OCI-M1 (cell line): ENCODE data around the gene WDR27.

Experiments
- DNase-seq: peaks from one replicate; lab custom pipeline; 2025; lab: John Stamatoyannopoulos, UW

WDR27 gene

DNA sequence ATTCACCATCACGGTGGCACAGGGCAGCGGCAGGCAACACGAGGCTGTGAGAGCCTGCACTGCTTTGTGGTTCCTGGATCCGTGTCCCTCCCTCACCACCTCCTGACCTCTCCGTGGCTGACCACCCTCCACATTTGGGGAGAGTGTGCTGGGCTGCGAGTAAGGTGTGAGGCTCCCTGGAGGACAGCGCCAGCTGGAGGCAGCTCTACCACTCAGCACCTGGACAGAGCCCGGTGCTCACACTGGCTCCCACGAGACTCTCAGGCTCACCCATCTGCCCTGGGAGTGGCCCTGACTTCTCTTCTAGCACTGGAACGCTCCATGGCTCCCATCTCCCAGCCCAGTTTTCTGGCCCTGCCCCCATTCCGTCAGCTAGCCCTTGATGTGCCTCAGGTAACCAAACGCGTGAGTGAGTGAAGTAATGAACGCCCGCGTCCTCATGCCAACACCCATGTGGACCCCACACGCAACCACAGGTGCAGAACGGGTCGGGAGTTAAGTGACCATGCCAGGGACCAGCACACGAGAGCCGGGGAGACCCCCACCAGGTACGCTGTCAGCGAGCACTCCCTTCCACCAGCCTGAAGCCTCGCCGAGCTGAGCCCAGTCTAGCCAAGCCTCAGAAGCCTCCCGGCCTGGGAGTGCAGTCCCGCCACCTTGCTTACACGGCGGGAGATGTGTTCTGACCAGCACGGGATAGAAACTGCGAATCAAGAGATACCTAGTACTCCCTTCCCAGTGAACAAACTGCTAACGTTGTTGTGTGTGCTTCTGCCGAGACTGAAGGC is 137.2 kb downstream of the WDR27 start:
- DNase-seq: no peak

DNA sequence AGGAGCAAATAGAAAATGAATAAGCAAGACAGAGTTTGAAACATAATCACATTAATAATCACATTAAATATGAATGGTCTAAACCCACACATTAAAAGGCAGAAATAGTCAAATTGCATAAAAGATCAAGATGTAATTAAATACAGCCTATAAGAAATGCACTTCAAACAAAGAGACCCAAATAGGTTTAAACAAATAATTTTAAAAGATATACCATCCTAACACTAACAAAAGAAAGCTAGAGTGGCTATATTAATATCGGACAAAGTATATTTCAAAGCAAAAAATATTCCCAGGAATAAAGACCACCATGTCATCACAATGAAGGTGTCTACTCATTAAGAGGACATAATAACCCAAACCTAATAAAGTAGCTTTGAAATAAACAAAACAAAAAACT is 140.2 kb downstream of the WDR27 start:
- no peak for DNase-seq

DNA sequence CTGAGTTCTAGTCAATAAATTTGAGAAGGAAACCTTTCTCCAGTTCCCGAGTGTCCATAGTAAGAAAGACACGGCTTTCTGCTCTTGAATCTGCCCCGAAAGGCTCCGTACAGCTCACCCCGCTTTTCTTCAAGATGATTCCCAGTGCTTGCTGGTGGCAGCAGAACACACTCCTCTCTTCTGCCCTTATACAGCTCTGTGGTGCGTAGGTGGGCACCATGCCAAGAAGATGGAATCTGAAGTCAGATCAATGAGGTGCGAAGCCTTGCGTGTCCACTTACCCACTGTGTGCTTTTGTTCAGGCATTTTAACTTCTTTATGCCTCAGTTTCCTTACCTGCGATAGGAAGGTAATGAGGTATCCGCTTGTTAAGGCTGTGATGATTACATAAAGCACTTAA is 142.2 kb downstream of the WDR27 start:
- DNase-seq: no peak

DNA sequence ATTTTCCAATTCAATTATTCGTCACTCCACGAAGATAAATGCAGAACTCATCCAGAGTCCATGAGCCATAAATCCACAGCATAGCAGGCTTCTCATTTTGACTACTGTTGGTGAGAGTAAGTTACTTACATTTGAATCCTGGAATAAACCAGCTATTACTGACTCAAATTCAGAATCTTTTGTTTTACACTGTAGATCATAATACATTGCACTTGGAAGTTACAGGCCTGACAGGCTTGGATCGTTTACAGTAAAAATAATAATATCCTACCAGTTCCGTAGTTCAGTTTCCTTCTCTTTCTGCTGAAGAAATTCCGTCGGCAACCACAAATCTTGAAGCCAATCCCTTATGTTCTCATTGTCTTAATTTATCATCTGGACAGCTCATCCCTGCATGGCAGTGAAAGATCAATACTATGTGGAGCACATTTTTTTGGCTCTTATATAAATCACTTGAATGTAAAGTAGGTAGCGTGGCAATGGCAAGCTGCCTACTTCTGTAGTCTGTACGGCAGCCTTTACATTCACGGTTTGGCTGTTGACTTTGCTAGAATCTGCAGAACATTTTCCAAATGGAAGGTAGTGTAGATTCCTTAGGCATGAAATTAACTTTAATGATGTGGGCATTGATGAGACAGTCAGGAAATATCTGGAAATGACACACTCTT is 142.9 kb downstream of the WDR27 start:
- no peak for DNase-seq

DNA sequence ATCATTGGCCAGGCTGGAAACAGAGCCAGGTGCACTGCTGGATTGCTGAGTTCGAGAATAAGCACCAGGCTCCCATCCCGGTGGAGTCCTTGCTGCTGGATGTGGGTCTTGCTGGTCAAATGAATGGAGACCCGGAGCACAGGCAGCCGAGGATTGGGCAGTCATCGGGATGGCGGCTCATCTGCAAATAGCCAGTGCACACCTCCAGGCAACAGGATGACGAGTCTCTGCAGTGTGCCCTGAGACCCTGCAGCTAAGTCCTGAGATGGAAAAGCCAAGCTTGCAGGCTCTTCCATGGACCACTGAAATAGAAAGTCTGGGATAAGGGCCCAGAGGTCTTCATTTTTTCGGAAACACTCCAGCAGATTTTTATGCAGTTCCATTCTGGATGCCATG is 143.5 kb downstream of the WDR27 start:
- no peak for DNase-seq

DNA sequence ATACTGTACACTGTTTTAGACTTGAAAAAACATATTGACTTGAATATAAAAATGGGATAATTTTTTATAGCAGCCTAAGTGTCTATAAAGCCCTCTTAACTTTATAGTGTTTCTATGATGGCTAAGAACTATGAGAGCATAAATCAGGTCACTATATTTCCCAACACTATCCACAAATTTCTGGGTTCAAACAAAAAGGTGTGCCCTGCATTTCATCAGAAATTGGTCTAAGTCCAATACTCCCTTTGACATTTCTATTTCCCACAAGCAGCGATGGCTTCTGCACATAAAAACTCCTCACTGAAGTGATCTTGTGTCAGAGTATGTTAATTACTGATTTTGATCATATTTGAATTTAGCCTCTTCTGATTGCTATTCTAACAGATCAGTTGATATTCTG is 143.9 kb downstream of the WDR27 start:
- DNase-seq: no peak

DNA sequence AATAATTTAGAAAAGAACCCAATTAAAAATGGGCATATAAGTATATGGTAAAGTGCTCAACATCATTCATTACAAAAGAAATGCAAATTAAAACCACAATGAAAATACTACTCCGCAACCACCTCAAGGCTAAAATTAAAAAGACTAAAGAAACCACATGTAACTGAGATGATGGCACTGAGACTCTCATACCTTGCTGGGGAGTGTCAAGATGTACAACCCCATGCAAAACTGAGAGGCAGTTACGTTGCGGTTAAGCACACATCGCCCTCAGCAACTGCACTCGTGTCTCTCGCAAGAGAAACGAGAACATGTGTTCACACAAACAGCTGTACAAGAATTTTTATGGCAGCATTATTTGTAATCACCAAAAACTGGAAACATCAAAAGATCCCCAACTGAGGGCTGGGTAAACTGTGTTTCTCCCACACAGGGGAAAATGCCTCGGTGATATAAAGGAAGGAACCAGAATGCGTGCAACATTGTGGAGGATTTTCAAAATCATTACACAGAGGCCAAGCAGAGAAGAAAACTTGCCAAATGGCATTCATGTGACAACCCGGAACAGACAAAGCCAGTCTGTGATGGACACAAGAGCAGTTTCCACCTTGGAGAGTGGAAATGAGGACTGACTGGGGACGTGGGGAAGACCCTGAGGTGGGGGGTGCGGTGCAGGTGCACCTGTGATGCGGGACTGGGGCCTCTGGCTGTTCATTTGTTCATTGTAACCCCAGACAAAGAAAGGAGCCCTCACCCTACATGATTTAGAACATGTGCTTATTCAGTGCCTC is 144.9 kb downstream of the WDR27 start:
- DNase-seq: no peak

DNA sequence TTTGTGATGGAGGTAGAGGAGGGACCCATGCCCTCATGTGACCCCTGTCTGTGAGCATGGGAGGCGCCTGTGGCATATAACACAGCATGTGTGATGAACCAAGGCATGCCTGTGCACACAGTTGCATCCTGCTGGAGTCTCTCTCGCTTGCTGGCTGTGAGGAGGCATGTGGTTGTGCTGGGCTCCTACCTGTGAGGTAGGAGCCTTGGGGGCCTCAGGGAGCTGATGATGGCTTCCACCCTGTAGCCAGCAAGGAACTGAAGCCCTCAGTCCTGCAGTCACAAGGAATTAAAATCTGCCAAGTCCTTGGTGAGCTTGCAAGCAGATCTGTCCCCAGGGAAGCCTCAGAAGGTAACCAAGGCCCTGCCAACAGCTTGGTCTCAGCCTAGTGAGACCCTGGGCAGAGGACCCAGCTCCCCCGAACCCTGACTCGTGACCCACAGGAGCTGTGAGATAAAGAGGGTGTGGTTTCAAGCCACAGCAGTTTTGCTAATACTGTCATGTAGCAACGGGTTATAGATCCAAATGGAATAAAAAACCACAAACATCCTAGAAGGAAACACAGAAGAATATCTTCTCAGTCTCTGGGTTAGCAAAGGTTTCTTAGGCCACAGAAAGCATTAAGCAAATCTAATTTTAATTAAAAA is 145.7 kb downstream of the WDR27 start:
- DNase-seq: peak; percentile 28

DNA sequence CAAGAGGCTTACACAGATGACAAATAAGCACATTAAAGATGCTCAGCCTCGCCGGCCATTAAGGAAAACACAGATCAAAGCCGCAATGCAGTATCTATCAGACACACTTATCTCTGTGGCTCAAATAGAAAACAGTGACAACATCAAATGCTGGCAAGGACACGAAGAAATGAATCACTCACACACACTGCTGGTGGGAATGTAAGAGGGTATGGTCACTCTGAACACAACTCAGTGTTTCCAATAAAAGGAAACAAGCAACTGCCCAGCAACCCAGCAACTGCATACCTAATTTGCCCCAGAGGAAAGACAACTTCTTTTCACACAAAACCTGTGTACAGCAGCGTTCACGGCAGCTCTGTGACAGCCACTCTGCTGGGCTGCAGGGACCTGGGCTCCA is 155.8 kb downstream of the WDR27 start:
- no peak for DNase-seq

DNA sequence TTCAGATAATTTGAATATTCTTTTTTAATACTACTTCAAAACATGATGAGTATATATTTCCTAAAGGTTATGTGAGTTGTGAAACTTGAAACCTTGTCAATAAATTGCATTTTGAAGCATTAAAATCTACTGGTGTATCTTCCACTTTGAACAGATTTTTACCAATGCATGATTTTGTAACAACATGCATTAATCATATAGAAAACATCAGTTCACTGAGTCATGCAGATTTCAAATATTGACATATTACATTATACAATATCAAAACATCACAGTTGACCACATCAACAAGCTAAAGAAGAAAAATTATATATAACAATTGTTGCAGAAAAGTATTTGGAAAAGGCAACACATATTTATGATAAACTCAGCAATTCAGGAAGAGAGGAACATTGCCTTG is 158.1 kb downstream of the WDR27 start:
- DNase-seq: no peak

DNA sequence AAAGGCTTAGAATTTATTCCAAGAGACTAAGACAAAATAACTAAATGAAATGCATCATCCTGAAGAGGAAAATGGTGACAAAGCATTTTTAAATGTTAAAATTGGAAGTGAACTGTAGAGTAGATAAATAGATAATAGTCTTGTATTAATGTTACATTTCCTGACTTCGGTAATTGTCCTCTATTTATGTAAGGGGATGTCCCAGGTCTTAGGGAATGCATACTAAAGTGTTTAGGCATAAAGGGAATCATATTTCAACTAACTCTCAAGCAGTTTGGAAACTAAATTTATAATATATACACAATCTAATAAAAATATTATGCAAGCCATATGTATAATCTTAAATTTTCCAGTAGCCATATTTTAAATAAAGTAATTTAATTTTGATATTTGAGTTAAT is 159.3 kb downstream of the WDR27 start:
- no peak for DNase-seq

DNA sequence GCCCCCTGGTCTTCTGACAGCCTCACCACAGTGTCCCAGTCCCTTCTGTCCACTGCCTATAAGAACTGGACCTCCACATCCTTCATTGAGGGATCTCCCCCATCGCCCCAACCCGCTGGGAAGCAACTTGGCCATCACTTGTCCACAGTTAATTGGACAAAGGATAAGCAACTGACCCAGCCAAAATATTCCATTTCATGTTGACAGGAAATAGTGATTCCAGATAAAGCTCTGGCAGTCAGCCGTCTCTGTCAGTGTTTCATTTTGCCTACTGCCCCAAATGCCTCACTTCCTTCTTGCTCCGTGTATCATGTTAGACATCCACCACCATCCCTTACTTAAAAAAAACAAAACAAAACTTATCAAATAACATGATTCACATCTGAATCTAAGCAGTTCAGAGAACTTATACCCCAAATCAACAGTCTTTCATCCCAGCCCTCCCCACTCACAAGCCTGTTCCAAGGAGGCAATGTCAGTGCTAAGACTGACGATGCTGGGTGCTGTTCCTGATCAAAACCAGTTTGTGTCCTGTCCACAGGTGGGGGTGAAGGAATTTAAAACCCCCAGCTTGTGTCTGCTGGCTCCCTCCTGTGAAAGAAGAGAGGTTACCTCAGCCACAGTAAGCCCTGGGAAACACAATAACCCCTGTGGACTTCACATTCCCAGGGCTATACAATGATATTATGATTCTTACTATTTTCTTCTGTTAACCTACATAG is 162.5 kb downstream of the WDR27 start:
- no peak for DNase-seq

DNA sequence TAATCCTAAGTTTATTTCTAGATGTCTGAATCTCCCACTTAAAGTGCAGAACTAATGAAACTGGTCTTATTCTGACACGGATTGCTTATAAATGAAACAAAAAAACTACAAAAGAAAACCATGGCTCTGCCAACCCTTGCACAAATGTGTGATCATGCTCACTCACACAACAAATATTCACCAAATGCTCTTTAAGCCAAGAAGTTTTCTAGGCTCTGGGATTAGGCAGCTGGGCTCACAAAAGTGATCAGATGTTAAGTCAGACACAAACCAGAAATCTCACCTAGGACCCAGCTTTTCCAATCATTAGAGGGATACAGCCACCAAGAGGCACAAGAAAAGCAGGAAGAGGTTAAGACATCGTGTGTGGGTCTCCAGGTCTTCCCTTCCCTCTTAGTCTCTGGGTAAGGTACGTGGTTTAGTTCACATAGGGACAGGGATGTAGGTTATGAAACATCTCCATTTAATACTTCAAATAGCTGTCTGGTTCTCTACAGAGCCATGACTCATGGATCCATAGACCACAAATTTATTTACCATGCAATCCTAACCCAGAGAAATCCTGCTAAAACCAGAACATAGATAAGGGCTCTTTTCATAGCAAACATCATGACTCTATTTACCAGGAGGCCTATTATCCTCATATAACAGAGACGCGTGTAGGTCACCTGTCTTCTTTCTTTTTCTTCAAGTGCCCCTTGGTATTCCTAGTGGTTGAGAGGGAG is 165.2 kb downstream of the WDR27 start:
- DNase-seq: no peak

DNA sequence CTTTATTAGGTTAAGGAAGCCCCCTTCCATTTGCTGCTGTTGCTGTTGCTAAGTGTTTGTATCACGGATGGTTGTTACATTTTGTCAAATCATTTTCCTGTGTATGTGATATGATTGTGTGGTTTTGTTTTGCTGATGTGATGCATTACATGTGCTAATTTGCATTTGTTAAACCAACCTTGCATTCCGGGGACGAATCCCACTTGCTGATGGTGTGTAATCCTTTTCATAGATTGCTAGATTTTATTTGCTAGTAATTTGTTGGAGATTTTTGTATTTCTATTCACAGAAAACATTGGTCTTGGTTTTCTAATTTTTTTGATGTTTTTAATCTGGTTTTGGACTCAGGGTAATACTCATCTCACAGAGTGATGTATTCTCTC is 167.8 kb downstream of the WDR27 start:
- no peak for DNase-seq

DNA sequence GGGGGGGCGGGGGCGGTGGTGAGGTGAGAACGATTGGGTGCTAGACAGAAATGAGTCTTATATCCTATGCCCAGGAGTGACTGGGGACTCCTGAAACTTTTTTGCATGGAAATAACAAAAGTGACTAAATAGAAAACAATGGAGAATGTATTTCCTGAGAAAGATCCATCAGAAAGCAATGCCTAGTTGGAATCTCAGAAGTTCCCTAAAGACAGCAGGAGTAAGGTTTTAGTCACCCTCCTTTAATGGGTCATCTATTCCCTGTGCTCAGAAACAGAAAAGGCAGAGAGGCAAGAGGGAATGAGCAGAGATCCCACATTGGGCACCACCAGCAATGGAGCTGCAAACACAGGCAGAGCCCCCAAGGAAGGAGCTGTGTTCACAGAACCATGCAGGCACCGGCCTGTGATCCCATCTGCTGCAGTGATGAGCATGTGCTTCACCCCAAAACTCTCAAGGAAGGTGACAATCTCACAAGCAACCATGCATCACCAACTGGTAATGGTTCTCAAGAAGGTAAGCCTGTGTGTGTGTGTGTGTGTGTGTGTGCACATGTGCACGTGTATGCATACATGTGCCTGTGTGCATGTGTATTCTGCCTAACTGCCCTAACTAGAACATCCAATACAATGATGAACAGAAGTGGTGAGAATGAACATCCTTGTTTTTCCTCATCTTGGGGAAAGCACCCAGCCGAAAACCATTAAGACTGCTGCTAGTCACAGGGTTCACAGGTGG is 168.4 kb downstream of the WDR27 start:
- no peak for DNase-seq

DNA sequence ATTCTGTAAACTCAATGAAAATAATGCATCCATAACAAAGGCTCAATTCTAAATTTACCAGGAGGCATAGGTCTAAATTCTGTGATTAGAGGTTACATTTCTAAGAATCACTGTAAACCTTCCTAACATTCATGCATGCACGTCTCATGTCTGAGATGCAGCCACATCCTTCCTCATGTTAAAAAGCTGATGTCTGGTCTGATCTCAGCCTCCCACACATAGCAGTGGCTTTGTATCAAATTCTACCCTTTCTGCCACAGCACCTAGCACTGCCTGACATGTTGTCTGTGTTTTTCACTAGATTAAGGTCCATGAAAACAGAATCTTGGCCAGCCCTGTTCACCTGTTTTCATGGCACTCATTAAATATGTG is 171.1 kb downstream of the WDR27 start:
- no peak for DNase-seq

DNA sequence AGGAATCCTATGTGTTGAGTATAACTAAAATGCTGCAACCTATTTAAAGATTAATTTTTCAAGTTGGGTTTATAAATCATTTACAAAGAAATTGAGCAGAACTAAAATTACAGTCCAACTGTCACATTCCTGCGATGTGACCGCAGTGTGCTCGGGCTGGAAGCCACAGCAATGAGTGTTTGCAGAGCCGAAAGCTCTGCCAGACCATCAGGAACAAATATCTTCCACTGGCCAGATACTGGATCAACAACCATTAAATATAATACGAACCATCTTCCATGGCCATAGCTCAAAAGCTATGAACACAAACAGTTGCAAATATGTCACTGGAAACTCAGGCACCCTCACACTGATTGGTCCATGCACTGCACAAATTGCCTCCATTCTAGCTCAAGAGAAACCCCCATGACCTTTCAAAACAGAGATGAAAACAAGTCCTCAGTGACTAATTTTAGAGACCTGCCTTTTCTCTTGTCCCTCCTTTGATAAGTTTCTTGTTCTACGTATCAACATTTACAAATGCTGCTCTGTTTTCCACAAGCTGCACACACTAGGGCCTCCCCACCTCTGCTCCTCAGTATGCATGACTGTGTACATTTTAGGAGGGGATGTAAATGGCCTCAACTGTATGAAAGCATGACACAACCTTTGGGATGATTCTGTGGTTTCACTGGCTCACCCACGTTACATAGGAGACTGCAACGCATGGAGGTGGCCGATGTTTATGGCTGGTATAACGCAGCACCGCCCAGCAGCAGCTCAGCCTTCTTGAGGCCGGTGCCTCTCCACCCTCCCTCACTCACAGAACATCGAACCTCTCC is 171.7 kb downstream of the WDR27 start:
- no peak for DNase-seq

DNA sequence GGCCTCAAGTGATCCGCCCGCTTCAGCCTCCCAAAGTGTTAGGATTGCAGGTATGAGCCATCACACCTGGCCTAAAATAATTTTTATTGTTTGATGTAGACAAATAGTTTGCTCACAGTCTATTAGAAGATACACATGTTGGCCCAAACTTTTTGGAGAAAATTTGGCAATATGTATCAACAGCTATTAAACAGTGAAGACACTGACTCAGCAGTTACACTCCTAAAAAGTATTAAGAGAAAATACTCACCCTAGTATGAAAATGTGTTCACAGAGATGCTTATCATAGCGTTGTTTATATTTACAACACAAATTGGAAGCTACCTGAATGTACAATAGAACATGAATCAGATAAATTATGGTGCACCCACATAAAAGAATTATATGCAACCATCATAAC is 173.1 kb downstream of the WDR27 start:
- no peak for DNase-seq

DNA sequence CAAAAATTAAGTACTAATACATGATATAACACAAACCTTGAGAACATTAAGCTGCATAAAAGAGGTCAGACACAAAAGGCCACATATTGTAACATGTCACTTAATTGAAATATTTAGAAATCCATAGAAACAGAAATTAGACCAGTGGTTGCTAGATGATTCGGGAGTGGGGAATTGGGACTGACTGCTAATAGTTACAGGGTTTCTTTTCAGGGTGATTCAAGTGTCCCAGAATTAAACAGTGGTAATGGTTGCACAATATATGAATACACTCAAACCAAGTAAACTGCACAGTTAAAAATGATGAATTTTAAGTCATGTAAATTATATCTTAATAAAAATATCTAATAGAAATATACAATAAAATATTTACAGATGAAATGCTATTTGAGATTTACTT is 174.5 kb downstream of the WDR27 start:
- DNase-seq: no peak

DNA sequence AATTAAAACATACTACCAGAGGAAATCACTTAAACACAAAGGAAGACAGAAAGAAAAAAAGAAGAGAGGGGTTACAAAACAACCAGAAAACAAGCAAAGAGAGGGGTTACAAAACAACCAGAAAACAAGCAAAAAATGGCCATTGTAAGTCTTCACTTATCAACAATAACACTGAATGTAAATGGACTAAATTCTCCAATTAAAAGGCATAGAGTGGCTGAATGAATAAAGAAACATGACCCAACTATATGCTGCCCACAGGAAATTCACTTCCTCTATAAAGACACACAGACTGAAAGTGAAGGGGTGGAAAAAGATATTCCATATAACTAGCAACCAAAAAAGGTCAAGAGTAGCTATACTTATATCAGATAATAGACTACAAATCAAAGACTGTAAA is 180.0 kb downstream of the WDR27 start:
- DNase-seq: no peak
